GM23338 (cell line): Measurements from ENCODE around the gene MEI1. TPM values are rescaled to one million over a fixed set of nuclear protein-coding genes. Genes with fewer than 3 reads are reported as not detected.

ENCODE experiments used
- ATAC-seq: fragments of 200-7000 bp; cut with Tn5 transposase; 3 replicates; pipeline ENCODE4 v1.9.1; 2020
- DNase-seq: peaks from one replicate; pipeline ENCODE4 v3.0.0-alpha.2; 2015; ENCODE audit warnings: low spot score
- H2AFZ ChIP-seq: fragments of 200-600 bp; sonication (generic); 2 replicates; pipeline ENCODE4 v1.8.0; 2016; ENCODE audit warnings: antibody characterized with exemption, mild to moderate bottlenecking, moderate library complexity
- H3F3A ChIP-seq: fragments of 200-600 bp; sonication (generic); replicated peaks from 2 replicates; pipeline ENCODE4 v1.8.0; 2017; ENCODE audit warnings: antibody characterized with exemption, mixed run types, low read depth
- H3K27ac ChIP-seq: fragments of 200-600 bp; sonication (generic); 2 replicates; pipeline ENCODE4 v1.6.1; 2016; ENCODE audit warnings: low read depth
- H3K27me3 ChIP-seq: fragments of 200-600 bp; sonication (generic); 2 replicates; pipeline ENCODE4 v1.8.0; 2016; ENCODE audit warnings: mild to moderate bottlenecking, mixed run types, moderate library complexity; ENCODE audit not compliant: insufficient read depth
- H3K36me3 ChIP-seq: fragments of 200-600 bp; sonication (generic); 2 replicates; pipeline ENCODE4 v1.8.0; 2016; ENCODE audit warnings: mild to moderate bottlenecking; ENCODE audit not compliant: insufficient read depth
- H3K4me1 ChIP-seq: fragments of 200-600 bp; sonication (generic); 2 replicates; pipeline ENCODE4 v1.8.0; 2016; ENCODE audit warnings: mild to moderate bottlenecking, moderate library complexity; ENCODE audit not compliant: insufficient read depth
- H3K4me2 ChIP-seq: fragments of 200-600 bp; sonication (generic); 2 replicates; pipeline ENCODE4 v1.7.1; 2017; ENCODE audit warnings: mixed run types
- H3K4me3 ChIP-seq: fragments of 200-600 bp; sonication (generic); 2 replicates; pipeline ENCODE4 v1.6.1; 2016; ENCODE audit warnings: mixed run types
- H3K79me2 ChIP-seq: fragments of 200-600 bp; sonication (generic); replicated peaks from 2 replicates; pipeline ENCODE4 v1.8.0; 2017; ENCODE audit warnings: mild to moderate bottlenecking; ENCODE audit not compliant: insufficient read depth
- H3K9me2 ChIP-seq: fragments of 200-600 bp; sonication (generic); 2 replicates; pipeline ENCODE4 v1.8.0; 2017; ENCODE audit not compliant: insufficient read depth
- H4K20me1 ChIP-seq: fragments of 200-600 bp; sonication (generic); replicated peaks from 2 replicates; pipeline ENCODE4 v1.8.0; 2017; ENCODE audit warnings: mild to moderate bottlenecking; ENCODE audit not compliant: insufficient read depth
- H3K27ac Mint-ChIP-seq: 2 replicates; pipeline ENCODE4 v1.8.0; 2020; ENCODE audit warnings: inconsistent platforms, mild to moderate bottlenecking, moderate library complexity, mixed read lengths
- H3K27me3 Mint-ChIP-seq: 3 replicates; pipeline ENCODE4 v1.8.0; 2022; ENCODE audit warnings: low read depth, mild to moderate bottlenecking, moderate library complexity, mixed read lengths, inconsistent platforms; ENCODE audit not compliant: insufficient read depth, poor library complexity
- H3K36me3 Mint-ChIP-seq: 3 replicates; pipeline ENCODE4 v1.8.0; 2021; ENCODE audit warnings: low read depth, mild to moderate bottlenecking, inconsistent platforms, moderate library complexity, mixed read lengths
- H3K4me1 Mint-ChIP-seq: 3 replicates; pipeline ENCODE4 v1.8.0; 2020; ENCODE audit warnings: mild to moderate bottlenecking, inconsistent platforms, mixed read lengths
- H3K4me3 Mint-ChIP-seq: 3 replicates; pipeline ENCODE4 v1.8.0; 2021; ENCODE audit warnings: moderate library complexity, mild to moderate bottlenecking, inconsistent platforms, mixed read lengths
- H3K9me3 Mint-ChIP-seq: 3 replicates; pipeline ENCODE4 v1.8.0; 2020; ENCODE audit warnings: moderate library complexity, mild to moderate bottlenecking, inconsistent platforms, mixed read lengths
- CREB1 ChIP-seq: fragments of 250-450 bp; sonication (Bioruptor Pico); IDR thresholded peaks from 2 replicates; pipeline ENCODE4 v1.5.0; 2020; ENCODE audit warnings: low read depth, mild to moderate bottlenecking, moderate library complexity
- ETS1 ChIP-seq: IDR thresholded peaks from 2 replicates; pipeline ENCODE4 v1.6.1; 2016; ENCODE audit warnings: antibody characterized with exemption
- EZH2phosphoT487 ChIP-seq: fragments of 200-600 bp; sonication (generic); IDR thresholded peaks from one replicate; pipeline ENCODE4 v1.8.1; 2018; ENCODE audit warnings: antibody characterized with exemption; ENCODE audit not compliant: unreplicated experiment
- POLR2AphosphoS5 ChIP-seq: IDR thresholded peaks from 2 replicates; pipeline ENCODE4 v1.6.1; 2016; ENCODE audit warnings: antibody characterized with exemption, low read depth
- ZNF114 ChIP-seq: fragments of 250-450 bp; sonication (Bioruptor Pico); IDR thresholded peaks from 2 replicates; pipeline ENCODE4 v1.5.0; 2020; ENCODE audit warnings: mild to moderate bottlenecking, moderate library complexity
- ZNF331 ChIP-seq: fragments of 250-450 bp; sonication (Bioruptor Pico); IDR thresholded peaks from 2 replicates; pipeline ENCODE4 v1.5.0; 2020; ENCODE audit warnings: low read depth, mild to moderate bottlenecking, moderate library complexity
- ZNF462 ChIP-seq: fragments of 250-450 bp; sonication (Bioruptor Pico); IDR thresholded peaks from 2 replicates; pipeline ENCODE4 v1.5.0; 2020; ENCODE audit warnings: mild to moderate bottlenecking, moderate library complexity
- polyA plus RNA-seq: library from polyadenylated mRNA; unstranded; fragments of >200 nt; fragmentation: Nextera tagmentation; extraction: Ambion mirVana; gene quantifications from 2 replicates; pipeline ENCODE4 v1.2.1, GENCODE V29; 2016
- total RNA-seq: library from RNA; depleted of rRNA; stranded (reverse); fragments of >200 nt; shearing (Covaris generic); gene quantifications from 2 replicates; pipeline ENCODE4 v1.2.3, GENCODE V29; 2014

The MEI1 gene
- total and polyA plus RNA-seq, 2 experiments from 2014 or later, result 0.28 to 0.87 TPM

- Histone ChIP-seq H3K27ac (peak overlapping the region; percentile 74), H3F3A (peaks cover 17% of the 10 kb centered on the region; the same call in 1 of the 2 replicates), H3K4me2 (no peak overlapping the region; the same call in 1 of the 2 replicates), H4K20me1 (peaks cover 82% of the 10 kb centered on the region), H3K79me2 (peaks cover 100% of the 10 kb centered on the region), H2AFZ (no peak overlapping the region), H3K4me1 (peaks cover 42% of the 10 kb centered on the region), H3K4me3 (no peak overlapping the region), H3K36me3 (peaks cover 17% of the 10 kb centered on the region), H3K9me2 (no peaks in the 10 kb centered on the region), H3K27me3 (no peaks in the 10 kb centered on the region)
- peaks cover 12% of the 10 kb centered on the region for H3K27me3 Mint-ChIP-seq
- TF ChIP-seq ETS1, result no peak
- no peak for TF ChIP-seq ZNF462 (CRISPR knock-in tag)
- TF ChIP-seq CREB1, result no peak
- no peak for TF ChIP-seq ZNF114 (CRISPR knock-in tag)
- no peak for TF ChIP-seq ZNF331 (CRISPR knock-in tag)
- TF ChIP-seq EZH2phosphoT487, result no peak
- no peak for TF ChIP-seq POLR2AphosphoS5
- DNase-seq, result no peak
- H3K27ac Mint-ChIP-seq, result no peak overlapping the region
- H3K36me3 Mint-ChIP-seq, result peaks cover 42% of the 10 kb centered on the region
- H3K9me3 Mint-ChIP-seq, result no peaks in the 10 kb centered on the region
- H3K4me1 Mint-ChIP-seq, result peaks cover 49% of the 10 kb centered on the region
- ATAC-seq, result no peak
- no peak overlapping the region for H3K4me3 Mint-ChIP-seq
Observed at GRCh38 chr22:41841085-41841712, 141.9 kb downstream of the MEI1 start.
